Ovary (tissue), 9 donors: Measurements from ENCODE around the gene SLC12A3. TPM values are rescaled to one million over a fixed set of nuclear protein-coding genes. Genes with fewer than 3 reads are reported as not detected.

Experiments
- DNase-seq, 5 donors: peaks; one replicate each; pipeline ENCODE4 v3.0.0-alpha.2; 2019 to 2020
- H3K27ac ChIP-seq, 2 donors: fragments of 200-600 bp; one replicate each; pipeline versions ENCODE4 v1.5.1 to v1.8.0; 2019 to 2022
- H3K27me3 ChIP-seq: fragments of 200-600 bp; one replicate; pipeline ENCODE4 v1.8.0; 2022
- H3K36me3 ChIP-seq: fragments of 200-600 bp; sonication (generic); one replicate; pipeline ENCODE4 v1.5.1; 2019
- H3K4me1 ChIP-seq: one replicate; pipeline ENCODE4 v1.8.1; 2013; ENCODE audit warnings: mild to moderate bottlenecking, moderate library complexity; ENCODE audit not compliant: insufficient read depth
- H3K4me3 ChIP-seq: fragments of 200-600 bp; sonication (generic); one replicate; pipeline ENCODE4 v1.5.1; 2017
- H3K9me3 ChIP-seq, 2 donors: fragments of 200-600 bp in 1 of 2; sonication (generic) in 1 of 2; one replicate each; pipeline versions ENCODE4 v1.5.1 to v1.8.1; 2013 to 2019; ENCODE audit warnings: mild to moderate bottlenecking in 1 of 2, moderate library complexity in 1 of 2
- EP300 ChIP-seq: sonication (generic); formaldehyde crosslinking; IDR thresholded peaks from one replicate; pipeline ENCODE4 v1.6.1; 2017; ENCODE audit warnings: antibody characterized with exemption
- POLR2A ChIP-seq: fragments of 450-650 bp; IDR thresholded peaks from one replicate; pipeline ENCODE4 v1.6.1; 2017; ENCODE audit warnings: antibody characterized with exemption, mild to moderate bottlenecking, moderate library complexity
- WGBS, 3 donors: extraction: QIAGEN DNeasy Blood & Tissue Kit in 1 of 3; methylation state at CpG; one replicate each; pipeline versions ENCODE4 v1.1.5 to v1.1.7; 2013 to 2017; 5-methylcytosine and 5-hydroxymethylcytosine counted together
- intact Hi-C, 4 donors: fragments of 100-400 bp; cut with DNase I; formaldehyde crosslinking; loops; one replicate each; pipeline versions ENCODE4 v1.11.0 to v1.15.1; 2022 to 2023
- polyA plus RNA-seq, 2 donors: library from polyadenylated mRNA; stranded (reverse); fragments of 200-250 nt in 1 of 2; fragments of 350-450 nt in 1 of 2; fragmentation: Illumina TruSeq in 1 of 2; extraction: RNeasy Lipid Tissue Mini Kit (QIAGEN cat#74804) in 1 of 2; gene quantifications; one replicate each; pipeline ENCODE4 v1.2.3, GENCODE V29; 2013 to 2014
- total RNA-seq, 7 donors: library from RNA; depleted of rRNA in 2 of 7; stranded (reverse); fragments of >200 nt in 2 of 7; fragmentation: NEBNext Ultra II Directional in 3 of 7; extraction: Animal tissue kit (Norgen Biotek cat#: 25700) in 3 of 7; gene quantifications; one replicate each; pipeline versions ENCODE4 v1.1.0 to v1.2.4, GENCODE V29; 2016 to 2023
- TF ChIP-seq, protein P1 (sequence below), 3 donors: fragments of 450-650 bp in 2 of 3; fragments of 200-600 bp in 1 of 3; IDR thresholded peaks; one replicate each; pipeline versions ENCODE4 v1.5.1 to v1.8.0; 2016 to 2022; ENCODE audit warnings: antibody characterized with exemption in 3 of 3, mild to moderate bottlenecking in 1 of 3
- donor health status: DM: no; HTN: no; CAD: no; lungs with moderate emphysema.
- donor health status: DM: no; HTN: no; CAD: no.
- donor health status: Bipolar disorder and iron deficiency.
- donor health status: DM: yes; HTN: yes; CAD: no.
- donor health status: DM: no; HTN: no; CAD: no.
- donor health status: DM: yes; HTN: yes; CAD: no.

The SLC12A3 gene
- total and polyA plus RNA-seq, 9 donors: 0.04 to 0.37 TPM; not detected in 7

GRCh38 chr16:56911771-56912571 is 47.0 kb downstream of the SLC12A3 start:
- peak overlapping the region in 1 of 2 donors; percentile 45 for H3K27ac ChIP-seq
- intact Hi-C loops: loop anchor here in 1 of 4 donors (2.0 kb wide), 1 partner anchor 21 kb away; the partner anchor contains the start of gene HERPUD1
- H3K27me3 ChIP-seq: no peaks in the 10 kb centered on the region
- H3K4me3 ChIP-seq: no peak overlapping the region
- no peaks in the 10 kb centered on the region for H3K9me3 ChIP-seq
- H3K4me1 ChIP-seq: peaks cover 35% of the 10 kb centered on the region
- TF ChIP-seq, protein P1, sequence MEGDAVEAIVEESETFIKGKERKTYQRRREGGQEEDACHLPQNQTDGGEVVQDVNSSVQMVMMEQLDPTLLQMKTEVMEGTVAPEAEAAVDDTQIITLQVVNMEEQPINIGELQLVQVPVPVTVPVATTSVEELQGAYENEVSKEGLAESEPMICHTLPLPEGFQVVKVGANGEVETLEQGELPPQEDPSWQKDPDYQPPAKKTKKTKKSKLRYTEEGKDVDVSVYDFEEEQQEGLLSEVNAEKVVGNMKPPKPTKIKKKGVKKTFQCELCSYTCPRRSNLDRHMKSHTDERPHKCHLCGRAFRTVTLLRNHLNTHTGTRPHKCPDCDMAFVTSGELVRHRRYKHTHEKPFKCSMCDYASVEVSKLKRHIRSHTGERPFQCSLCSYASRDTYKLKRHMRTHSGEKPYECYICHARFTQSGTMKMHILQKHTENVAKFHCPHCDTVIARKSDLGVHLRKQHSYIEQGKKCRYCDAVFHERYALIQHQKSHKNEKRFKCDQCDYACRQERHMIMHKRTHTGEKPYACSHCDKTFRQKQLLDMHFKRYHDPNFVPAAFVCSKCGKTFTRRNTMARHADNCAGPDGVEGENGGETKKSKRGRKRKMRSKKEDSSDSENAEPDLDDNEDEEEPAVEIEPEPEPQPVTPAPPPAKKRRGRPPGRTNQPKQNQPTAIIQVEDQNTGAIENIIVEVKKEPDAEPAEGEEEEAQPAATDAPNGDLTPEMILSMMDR (IDR thresholded peaks at IDR 0.05): no peak
- no peak for TF ChIP-seq EP300
- TF ChIP-seq POLR2A: no peak
- H3K36me3 ChIP-seq: no peaks in the 10 kb centered on the region
- WGBS, 3 donors: 37 to 57% (median 40%) methylated on average over 22 of the region's 22 CpGs
- peak in 2 of 5 donors; percentile 38 to 67 for DNase-seq

DNA sequence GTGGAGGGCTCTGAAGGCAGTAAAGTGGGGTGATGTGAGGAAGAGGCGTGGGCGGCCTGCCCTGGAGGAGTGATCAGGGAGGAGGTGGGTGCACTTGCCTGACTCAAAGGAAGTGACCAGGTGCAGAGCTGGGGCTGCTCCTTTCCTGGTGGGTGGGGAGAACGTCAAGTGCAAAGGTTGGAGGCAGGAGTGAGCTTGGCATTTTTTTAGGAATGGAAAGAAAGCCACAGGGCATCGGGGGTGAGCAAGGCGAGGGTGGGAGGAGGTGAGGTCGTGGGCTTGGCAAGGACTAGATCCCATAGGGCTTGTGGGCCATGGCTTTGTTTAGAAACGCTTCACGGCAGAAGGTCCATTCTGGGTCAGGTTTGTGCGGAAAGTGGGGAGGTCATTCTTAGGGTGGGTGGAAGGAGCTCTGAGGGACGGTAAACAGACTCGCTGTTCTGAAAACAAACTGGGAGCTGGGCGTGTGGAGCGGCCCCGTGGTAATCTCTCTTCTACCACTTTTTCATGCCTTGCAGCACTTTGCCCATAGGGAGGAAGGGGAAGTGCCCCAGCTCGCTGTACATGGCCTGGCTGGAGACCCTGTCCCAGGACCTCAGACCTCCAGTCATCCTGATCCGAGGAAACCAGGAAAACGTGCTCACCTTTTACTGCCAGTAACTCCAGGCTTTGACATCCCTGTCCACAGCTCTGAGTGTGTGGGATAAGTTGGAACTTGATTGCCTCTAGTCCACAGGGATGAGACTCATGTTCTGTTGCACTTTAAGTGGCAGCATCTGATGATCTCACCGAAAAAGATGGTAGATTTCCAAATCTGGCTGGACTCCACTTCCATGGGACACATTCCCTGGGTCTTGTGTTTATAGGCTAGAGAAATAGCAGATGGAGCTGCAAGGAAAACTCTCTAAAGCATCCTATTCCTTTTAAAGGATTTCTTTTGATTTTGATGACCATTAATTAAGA is 48.0 kb downstream of the SLC12A3 start:
- intact Hi-C loops: loop anchor here in 1 of 4 donors (2.0 kb wide), 1 partner anchor 20 kb away; the partner anchor contains the start of gene HERPUD1
- DNase-seq: peak in 4 of 5 donors; percentile 35 to 75 (median 52)
- 24 to 33% (median 29%) methylated on average over 18 of the region's 18 CpGs for WGBS, 3 donors
- Histone ChIP-seq H3K4me1 (peaks cover 35% of the 10 kb centered on the region), H3K27me3 (no peaks in the 10 kb centered on the region), H3K4me3 (no peak overlapping the region), H3K27ac (peak overlapping the region in 1 of 2 donors; percentile 2), H3K9me3 (no peaks in the 10 kb centered on the region), H3K36me3 (no peaks in the 10 kb centered on the region)
- TF ChIP-seq POLR2A: no peak
- TF ChIP-seq, protein P1 (IDR thresholded peaks at IDR 0.05): no peak
- no peak for TF ChIP-seq EP300

DNA sequence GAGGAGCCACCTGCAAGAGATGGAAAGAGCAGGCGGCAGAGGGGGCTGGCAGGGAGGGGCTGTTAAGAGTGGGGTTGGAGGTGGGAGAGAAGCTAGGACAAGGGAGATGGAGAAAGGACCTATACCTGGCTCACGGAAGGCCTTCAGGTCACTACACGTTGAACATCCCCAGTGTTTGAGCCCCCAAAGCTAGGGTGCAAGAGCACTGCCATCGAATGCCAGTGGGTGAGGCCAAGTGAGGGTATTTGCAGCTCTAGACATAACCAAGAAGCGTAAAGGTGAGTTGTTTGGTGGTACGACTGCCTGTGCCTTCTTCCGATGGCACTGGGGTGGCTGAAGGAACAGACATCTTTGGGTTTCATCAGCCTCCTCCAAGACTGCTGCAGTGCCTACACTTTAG is 49.9 kb downstream of the SLC12A3 start:
- 79 to 94% (median 91%) methylated on average over 7 of the region's 7 CpGs for WGBS, 3 donors
- Histone ChIP-seq H3K4me3 (no peak overlapping the region), H3K4me1 (peaks cover 35% of the 10 kb centered on the region), H3K9me3 (no peaks in the 10 kb centered on the region), H3K27ac (peak overlapping the region; percentile 31 to 60), H3K27me3 (no peaks in the 10 kb centered on the region), H3K36me3 (no peaks in the 10 kb centered on the region)
- intact Hi-C loops: no loop called here
- DNase-seq: no peak
- TF ChIP-seq EP300 (no peak), POLR2A (no peak)
- TF ChIP-seq, protein P1 (IDR thresholded peaks at IDR 0.05): no peak

GRCh38 chr16:56915336-56916119 is 50.5 kb downstream of the SLC12A3 start:
- DNase-seq: peak; percentile 35 to 82 (median 63)
- TF ChIP-seq EP300: no peak
- TF ChIP-seq POLR2A: no peak
- TF ChIP-seq, protein P1 (IDR thresholded peaks at IDR 0.05): peak in 1 of 3 donors; percentile 14
- no peaks in the 10 kb centered on the region for H3K27me3 ChIP-seq
- no peaks in the 10 kb centered on the region for H3K36me3 ChIP-seq
- 5 to 14% (median 8%) methylated on average over 13 of the region's 13 CpGs for WGBS, 3 donors
- no peak overlapping the region for H3K4me3 ChIP-seq
- peak overlapping the region; percentile 31 to 60 for H3K27ac ChIP-seq
- peaks cover 35% of the 10 kb centered on the region for H3K4me1 ChIP-seq
- intact Hi-C loops: no loop called here
- H3K9me3 ChIP-seq: no peaks in the 10 kb centered on the region
